GM19468 (cell line): ENCODE measurements around the gene HS6ST2.

ENCODE experiments used
- ATAC-seq: cut with Tn5 transposase; IDR thresholded peaks from one replicate; pipeline ENCODE4 v1.9.1; 2021; ENCODE audit warnings: mild to moderate bottlenecking, moderate library complexity, moderate number of reproducible peaks; ENCODE audit not compliant: unreplicated experiment; ENCODE audit errors: extremely low read depth

The HS6ST2 gene

DNA sequence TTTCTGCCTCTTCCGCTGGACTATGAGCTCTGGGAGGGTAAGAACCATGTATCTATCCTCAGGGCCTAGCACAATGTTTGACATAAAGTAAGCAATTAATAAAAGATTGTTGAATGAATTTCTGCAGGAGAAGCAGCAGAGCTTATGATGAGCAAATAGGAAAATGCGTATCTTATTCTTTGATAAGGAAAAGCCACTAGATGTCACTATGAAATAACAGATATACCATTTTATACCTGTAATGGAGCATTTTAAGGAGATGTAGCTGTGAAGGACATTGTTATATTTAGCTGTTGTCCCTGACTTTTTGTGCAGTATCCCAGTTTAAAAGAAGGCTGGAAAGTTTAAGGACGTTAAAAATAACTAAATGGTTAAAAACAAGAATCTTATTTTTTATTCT lies 322.3 kb downstream of the HS6ST2 start:
- ATAC-seq = no peak

GRCh38 chrX:132634521-132634920 lies 323.9 kb downstream of the HS6ST2 start:
- no peak for ATAC-seq

DNA sequence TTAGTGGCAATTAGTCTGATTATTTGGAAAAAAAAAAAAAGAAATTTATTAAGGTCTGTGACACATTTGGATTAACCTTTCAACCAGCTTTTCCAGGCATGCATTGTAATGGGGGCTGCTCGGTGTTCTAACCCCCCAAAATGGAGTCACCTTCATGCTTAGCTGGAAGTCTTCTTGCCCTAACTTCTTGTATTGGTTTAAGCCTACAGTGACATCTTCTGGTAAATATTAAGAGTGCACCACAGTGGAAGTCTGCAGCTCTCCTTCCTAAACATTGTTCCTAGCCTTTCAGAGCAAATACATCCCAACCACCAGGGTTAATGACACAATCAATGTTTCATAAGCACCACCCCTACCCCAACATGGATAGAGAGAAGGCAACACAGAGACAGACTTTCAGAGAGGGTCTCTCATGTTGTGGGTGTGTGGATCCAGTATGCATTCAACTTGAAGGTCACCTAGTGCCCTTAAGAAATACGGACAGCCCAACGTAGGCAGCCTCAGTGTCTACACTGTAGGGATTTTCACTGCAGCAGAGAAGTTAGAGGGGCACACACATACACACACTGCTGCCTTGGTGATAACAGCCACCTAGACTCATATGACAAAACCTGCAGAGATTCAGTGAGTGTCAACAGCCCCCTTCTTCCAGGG lies 326.7 kb downstream of the HS6ST2 start:
- no peak for ATAC-seq

DNA sequence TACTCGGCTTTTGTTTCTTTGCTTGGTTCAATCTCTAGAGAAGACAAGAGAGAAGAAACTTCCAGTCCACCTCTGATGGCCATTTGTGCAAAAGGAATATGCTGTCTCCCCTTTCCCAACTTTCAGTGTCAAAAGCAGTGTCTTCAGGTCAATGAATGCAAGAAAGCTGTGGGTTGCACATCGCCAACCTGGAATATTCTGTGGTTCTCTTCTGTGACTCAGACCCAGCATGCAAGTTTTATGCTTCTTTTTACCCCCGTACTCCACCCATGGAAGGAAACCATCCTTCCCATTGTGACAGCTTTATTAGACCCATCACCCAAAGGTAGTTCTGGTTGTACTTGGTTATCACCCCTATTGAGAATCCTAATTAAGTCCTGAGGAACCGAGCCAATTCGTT lies 334.0 kb downstream of the HS6ST2 start:
- no peak for ATAC-seq

- no peak for ATAC-seq
Observed at GRCh38 chrX:132623942-132624341, 334.5 kb downstream of the HS6ST2 start.

- no peak for ATAC-seq
Observed at GRCh38 chrX:132623300-132623699, 335.1 kb downstream of the HS6ST2 start.

DNA sequence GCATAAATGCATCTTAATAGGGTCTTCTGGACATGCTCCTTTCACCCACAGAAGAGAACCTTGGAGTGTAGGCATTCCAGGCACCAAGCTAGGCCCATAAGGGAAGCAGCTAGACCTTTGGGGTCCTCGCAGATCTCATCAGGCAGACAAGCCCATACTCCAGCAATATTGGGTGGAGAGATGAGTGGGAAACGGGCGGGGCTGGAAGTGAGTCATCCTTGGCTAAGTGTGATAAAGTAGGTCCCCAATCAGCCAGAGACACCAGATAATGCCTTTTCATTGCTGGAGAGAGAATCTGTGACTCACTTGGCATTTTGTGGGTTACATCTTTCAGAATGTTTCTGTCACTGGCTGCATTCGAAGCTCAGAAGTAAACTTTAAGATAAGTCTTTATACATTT lies 336.3 kb downstream of the HS6ST2 start:
- ATAC-seq = no peak

GRCh38 chrX:132618810-132619209 lies 339.6 kb downstream of the HS6ST2 start:
- ATAC-seq = no peak

DNA sequence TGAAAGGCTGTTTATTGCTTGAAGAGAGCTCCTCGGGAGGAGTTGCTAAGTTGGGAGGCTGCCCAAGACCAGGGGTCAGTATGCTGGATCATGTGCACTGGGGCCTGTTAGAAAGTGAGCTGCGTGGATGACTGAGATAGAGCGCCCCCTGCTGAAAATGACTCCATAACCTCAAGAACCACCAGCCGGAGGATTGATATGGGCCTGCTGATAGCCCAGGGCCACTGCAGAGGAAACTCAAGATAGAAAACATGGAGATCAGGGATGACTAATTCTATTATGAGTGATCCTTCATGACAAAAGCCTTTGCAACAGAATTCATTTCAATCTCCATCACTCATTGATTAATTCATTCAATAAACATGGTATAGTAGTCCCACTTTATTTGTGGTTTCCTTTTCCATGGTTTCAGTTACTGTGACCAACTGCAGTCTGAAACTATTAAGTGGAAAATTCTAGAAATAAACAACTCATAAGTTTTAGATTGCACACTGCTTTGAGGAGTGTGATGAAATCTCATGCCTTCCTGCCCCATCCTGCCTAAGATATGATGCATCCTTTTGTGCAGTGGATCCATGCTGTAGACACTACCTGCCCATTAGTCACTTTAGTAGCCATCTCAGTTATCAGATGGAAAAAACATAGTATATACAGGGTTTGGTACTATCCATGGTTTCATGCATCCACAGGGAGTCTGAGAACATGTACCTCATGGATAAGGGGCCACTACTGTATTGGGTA lies 342.9 kb downstream of the HS6ST2 start:
- ATAC-seq = no peak

DNA sequence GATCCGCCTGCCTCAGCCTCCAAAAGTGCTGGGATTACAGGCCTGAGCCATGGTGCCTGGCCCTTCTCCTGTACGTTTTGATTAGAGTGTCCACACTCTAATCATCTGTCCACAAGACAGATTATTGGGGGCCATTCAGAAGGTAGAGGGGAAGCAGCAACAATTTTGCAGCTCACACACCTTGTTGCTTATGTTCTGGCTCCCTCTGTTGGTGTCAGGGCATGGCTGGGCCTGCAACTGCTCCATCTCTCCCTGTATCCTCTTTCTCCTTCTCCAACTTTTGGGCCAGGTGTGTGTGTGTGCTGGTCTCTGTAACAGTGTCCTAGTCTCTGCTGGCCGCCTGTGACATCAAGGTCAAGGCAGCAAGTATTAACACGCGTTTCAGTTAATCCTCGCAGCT lies 344.1 kb downstream of the HS6ST2 start:
- no peak for ATAC-seq

- no peak for ATAC-seq
Observed at GRCh38 chrX:132613801-132614200, 344.6 kb downstream of the HS6ST2 start.

- ATAC-seq = peak; percentile 65
Observed at GRCh38 chrX:132612821-132613564, 345.4 kb downstream of the HS6ST2 start.

GRCh38 chrX:132610536-132610935 lies 347.9 kb downstream of the HS6ST2 start:
- ATAC-seq = no peak

DNA sequence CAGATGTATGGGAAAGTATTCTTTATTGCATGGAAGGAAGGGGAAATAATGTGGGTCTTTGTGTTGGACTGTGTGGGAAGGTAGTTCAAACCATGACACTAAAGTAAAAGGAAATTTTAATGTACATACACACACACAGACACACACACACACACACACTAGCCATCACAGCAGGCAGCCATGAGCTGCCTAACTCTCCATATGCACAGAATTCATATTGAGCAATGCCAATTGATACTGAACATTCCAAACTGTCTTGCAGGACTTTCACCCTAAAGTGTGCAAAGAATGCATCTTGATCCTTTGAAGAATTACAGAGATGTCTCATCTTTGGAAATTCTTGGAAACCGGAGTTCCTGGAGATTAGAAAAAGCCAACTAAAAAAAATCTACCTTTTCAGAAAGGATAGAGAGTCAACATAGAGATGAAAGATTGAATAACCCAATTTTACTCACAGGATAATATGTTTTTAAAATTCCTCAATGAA lies 349.0 kb downstream of the HS6ST2 start:
- ATAC-seq = no peak

DNA sequence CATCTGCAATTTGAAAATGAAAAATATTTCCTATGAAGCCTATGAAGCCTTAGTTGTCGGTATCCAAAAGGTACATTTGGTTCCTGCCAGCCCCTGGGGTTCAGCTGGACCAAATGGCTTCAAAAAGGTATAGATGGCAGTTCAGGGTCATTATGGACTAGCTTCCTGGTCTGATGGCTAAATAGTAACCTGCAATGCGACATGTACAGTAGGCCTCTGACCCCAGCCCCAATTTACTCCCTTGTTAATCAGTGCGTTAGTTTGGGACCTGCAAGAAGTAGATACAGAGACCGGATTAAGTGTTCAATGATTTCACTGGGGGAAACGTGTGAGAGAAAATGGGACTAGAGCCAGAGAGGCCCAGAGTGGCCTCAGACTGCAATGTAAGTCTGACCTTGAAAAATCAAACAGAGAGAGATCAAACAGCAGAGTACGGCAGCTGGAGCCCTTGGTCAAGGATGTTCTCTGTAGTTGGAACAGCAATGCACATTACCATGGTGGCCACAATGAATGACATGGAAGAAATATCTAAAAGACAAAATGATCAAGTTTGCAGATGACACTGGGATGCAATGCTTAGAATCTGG lies 354.6 kb downstream of the HS6ST2 start:
- no peak for ATAC-seq

DNA sequence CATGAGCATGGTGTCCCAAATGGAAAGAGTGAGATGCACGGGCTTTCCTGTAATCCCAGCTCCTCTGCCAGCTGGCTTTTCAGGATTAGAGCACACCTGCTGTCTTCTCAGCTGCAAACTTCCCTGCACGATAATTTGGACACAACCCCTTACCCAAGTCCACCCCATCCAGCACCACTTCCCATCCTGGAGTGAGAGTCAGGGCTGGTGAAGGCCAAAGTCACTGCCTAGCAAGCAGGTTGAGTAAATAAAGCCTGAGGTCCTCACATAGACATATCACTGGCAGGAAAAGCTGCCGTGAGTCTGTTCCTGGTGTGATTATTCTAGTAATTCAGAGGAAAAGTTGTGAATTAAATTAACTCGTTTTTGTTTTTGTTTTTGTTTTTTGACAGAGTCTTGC lies 355.7 kb downstream of the HS6ST2 start:
- ATAC-seq = no peak

DNA sequence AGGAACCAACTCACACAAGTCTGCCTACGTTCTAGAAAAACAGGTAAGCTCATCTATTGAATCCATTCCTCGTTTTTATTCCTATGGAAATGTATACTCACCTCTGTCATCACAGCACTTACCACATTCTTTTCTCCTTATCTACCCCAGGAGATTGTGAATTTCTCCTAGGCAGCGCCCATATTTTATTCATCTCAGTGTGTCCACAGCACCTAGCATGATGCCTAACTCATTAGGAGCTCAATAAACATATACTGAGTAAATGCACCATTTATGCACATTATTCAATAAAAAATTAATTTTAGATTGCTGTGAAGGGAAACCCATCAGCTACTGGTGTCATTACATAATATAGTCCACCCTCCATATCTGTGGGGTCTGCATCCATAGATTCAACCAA lies 363.4 kb downstream of the HS6ST2 start:
- ATAC-seq = no peak

DNA sequence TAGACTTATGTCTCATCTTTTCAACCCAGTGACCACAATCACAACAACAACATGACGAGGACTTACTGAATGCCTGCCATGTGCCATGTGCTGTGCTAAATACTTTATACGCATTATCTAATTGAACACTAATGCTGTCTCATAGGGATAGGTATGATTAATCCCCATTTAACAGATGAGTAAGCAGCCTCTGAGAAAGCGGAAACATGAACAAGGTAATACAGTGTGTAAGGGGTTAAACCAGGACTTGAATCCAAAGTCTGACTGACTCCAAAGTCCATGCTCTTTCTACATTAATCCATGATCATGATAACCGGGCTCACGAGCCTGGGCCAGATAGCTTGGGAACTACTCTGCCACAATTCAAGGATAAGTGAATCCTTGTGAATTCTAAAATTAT lies 364.3 kb downstream of the HS6ST2 start:
- ATAC-seq = no peak

DNA sequence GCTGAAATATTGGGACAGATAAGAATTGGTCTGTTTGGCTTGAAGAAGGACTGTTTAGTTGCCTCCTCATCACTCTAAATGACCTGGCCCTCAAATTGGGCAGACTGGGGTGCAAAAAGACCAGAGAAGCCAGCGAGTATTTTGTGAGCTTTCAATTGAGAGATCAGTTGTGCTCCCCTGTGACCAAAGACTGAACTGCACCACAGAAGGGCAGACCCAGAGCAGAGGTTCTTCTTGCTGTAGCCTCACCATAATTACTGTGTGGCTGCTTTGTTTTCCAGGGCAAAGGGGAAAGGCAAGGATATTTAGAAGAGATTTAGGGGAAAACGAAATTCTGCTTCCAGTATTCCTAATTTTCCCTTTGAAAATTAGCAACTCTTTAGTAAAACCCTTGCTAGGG lies 365.5 kb downstream of the HS6ST2 start:
- no peak for ATAC-seq

- ATAC-seq = no peak
Observed at GRCh38 chrX:132591719-132592275, 366.6 kb downstream of the HS6ST2 start.
